ENCODE data around the gene COA8. TPM values are rescaled to one million over a fixed set of nuclear protein-coding genes. Genes with fewer than 3 reads are reported as not detected.

COA8 gene
- polyA plus RNA-seq, 1 of the 3 experiments (the other 2 are of a cell fraction), result 25.2 TPM

GRCh38 chr14:103626146-103626850 lies 63.5 kb downstream of the COA8 start:
- H4K20me1 ChIP-seq (ENCODE audit: insufficient read depth), result peaks cover 15% of the 10 kb centered on the region
- peaks cover 15% of the 10 kb centered on the region for H3F3A ChIP-seq (replicated peaks; ENCODE audit: insufficient read depth)
- no peak for TF ChIP-seq POLR2AphosphoS5 (IDR thresholded peaks at IDR 0.05; ENCODE audit: low read depth, low read length)
- TF ChIP-seq RFX5 (IDR thresholded peaks at IDR 0.05; ENCODE audit: low read length), result no peak
- no peak for TF ChIP-seq EZH2phosphoT487 (IDR thresholded peaks at IDR 0.05; ENCODE audit: borderline replicate concordance, low read depth)
- no peak for TF ChIP-seq PBX3 (IDR thresholded peaks at IDR 0.05)
- TF ChIP-seq RXRA (IDR thresholded peaks at IDR 0.05; ENCODE audit: borderline replicate concordance, low read depth), result no peak
- TF ChIP-seq CHD2 (IDR thresholded peaks at IDR 0.05; ENCODE audit: low read length, partially characterized antibody), result no peak
- no peak for TF ChIP-seq IRF3 (IDR thresholded peaks at IDR 0.05; ENCODE audit: low read depth, low read length)
- TF ChIP-seq MEF2A (IDR thresholded peaks at IDR 0.05; ENCODE audit: borderline replicate concordance, low read depth), result no peak
- TF ChIP-seq TAF1 (IDR thresholded peaks at IDR 0.05; ENCODE audit: borderline replicate concordance, low read depth, low read length), result no peak
- TF ChIP-seq SMC3 (IDR thresholded peaks at IDR 0.05; ENCODE audit: low read depth, low read length), result no peak
- TF ChIP-seq YY1 (IDR thresholded peaks at IDR 0.05; ENCODE audit: low read depth), result no peak
- no peak overlapping the region for H3K9ac ChIP-seq
- no peaks in the 10 kb centered on the region for H3K9me2 ChIP-seq
- no peaks in the 10 kb centered on the region for H3K27me3 ChIP-seq (ENCODE audit: insufficient read depth)
- WGBS (ENCODE audit: low lambda C conversion rate), result 95% methylated on average over 5 of the region's 5 CpGs
- no peak overlapping the region for H3K27ac ChIP-seq (ENCODE audit: low read depth in 2 of 2, low read length in 1 of 2)
- DNase-seq, result no peak
- H3K4me1 ChIP-seq (ENCODE audit: control insufficient read depth in 1 of 2, insufficient read depth in 2 of 2, low read depth in 1 of 2, low read length in 1 of 2), result peaks cover 13 to 21% of the 10 kb centered on the region in 2 experiments
- peaks cover 0 to 3% of the 10 kb centered on the region in 2 experiments for H3K36me3 ChIP-seq (replicated peaks in 1 of 2; ENCODE audit: control insufficient read depth in 1 of 2, insufficient read depth in 2 of 2, low read length in 1 of 2)
- no peaks in the 10 kb centered on the region for H3K9me3 ChIP-seq
- H3K4me2 ChIP-seq, result no peak overlapping the region
- no peak overlapping the region for H3K4me3 ChIP-seq (ENCODE audit: low read depth in 2 of 2, low read length in 1 of 2)
- ChIA-PET CTCF (interaction anchor here (3.1 kb wide), 1 partner anchor 18 kb away, joined by 11 read pairs; no protein-coding TSS in a partner anchor), POLR2A (no interaction called here)
- no peak overlapping the region for H2AFZ ChIP-seq (ENCODE audit: low read depth)
- peaks cover 27% of the 10 kb centered on the region for H3K79me2 ChIP-seq (ENCODE audit: insufficient read depth)

- 95% methylated on average over 12 of the region's 16 CpGs for WGBS (ENCODE audit: low lambda C conversion rate)
- Histone ChIP-seq H3K4me1 (ENCODE audit: control insufficient read depth in 1 of 2, insufficient read depth in 2 of 2, low read depth in 1 of 2, low read length in 1 of 2) (peaks cover 13 to 21% of the 10 kb centered on the region in 2 experiments), H3K4me2 (peak overlapping the region; percentile 80; the same call in 1 of the 2 replicates), H3K79me2 (ENCODE audit: insufficient read depth) (peaks cover 38% of the 10 kb centered on the region), H3K36me3 (replicated peaks in 1 of 2; ENCODE audit: control insufficient read depth in 1 of 2, insufficient read depth in 2 of 2, low read length in 1 of 2) (peaks cover 0 to 8% of the 10 kb centered on the region in 2 experiments), H3K27ac (ENCODE audit: low read depth in 2 of 2, low read length in 1 of 2) (peak overlapping the region; percentile 87 to 93), H3K9me2 (no peaks in the 10 kb centered on the region), H3K9me3 (no peaks in the 10 kb centered on the region), H3K4me3 (ENCODE audit: low read depth in 2 of 2, low read length in 1 of 2) (no peak overlapping the region), H3F3A (replicated peaks; ENCODE audit: insufficient read depth) (peaks cover 17% of the 10 kb centered on the region), H2AFZ (ENCODE audit: low read depth) (peak overlapping the region; percentile 89), H3K9ac (peak overlapping the region; percentile 88; the same call in 1 of the 2 replicates), H3K27me3 (ENCODE audit: insufficient read depth) (no peaks in the 10 kb centered on the region), H4K20me1 (ENCODE audit: insufficient read depth) (peaks cover 26% of the 10 kb centered on the region)
- TF ChIP-seq MEF2A (IDR thresholded peaks at IDR 0.05; ENCODE audit: borderline replicate concordance, low read depth) (no peak), ZBTB33 (IDR thresholded peaks at IDR 0.05; ENCODE audit: borderline replicate concordance, low read depth) (no peak), YY1 (IDR thresholded peaks at IDR 0.05; ENCODE audit: low read depth) (no peak), RXRA (IDR thresholded peaks at IDR 0.05; ENCODE audit: borderline replicate concordance, low read depth) (no peak), GABPA (IDR thresholded peaks at IDR 0.05; ENCODE audit: low read depth) (no peak)
- ChIA-PET POLR2A (no interaction called here), CTCF (interaction anchor here (3.1 kb wide), 1 partner anchor 19 kb away, joined by 11 read pairs; no protein-coding TSS in a partner anchor)
- DNase-seq, result no peak
Measured at GRCh38 chr14:103627073-103628025, 64.6 kb downstream of the COA8 start.
